RPMI7951 (cell line): ENCODE results near the gene GPR33. TPM values are rescaled to one million over a fixed set of nuclear protein-coding genes. Genes with fewer than 3 reads are reported as not detected.
"Not testable (repeated sequence)": the region's sequence is repeated elsewhere in the genome, so short reads cannot be mapped to it uniquely, and the experiment has no call there.

Experiments used
- DNase-seq: peaks from one replicate; pipeline ENCODE4 v3.0.0-alpha.2; 2012; ENCODE audit warnings: low read depth
- total RNA-seq: library from RNA; depleted of rRNA; stranded (reverse); fragments of >200 nt; shearing (Covaris generic); gene quantifications from 2 replicates; pipeline ENCODE4 v1.2.3, GENCODE V29; 2014; rRNA removed

GPR33 gene
- total RNA-seq, 1 experiment from 2014 or later = not detected

DNA sequence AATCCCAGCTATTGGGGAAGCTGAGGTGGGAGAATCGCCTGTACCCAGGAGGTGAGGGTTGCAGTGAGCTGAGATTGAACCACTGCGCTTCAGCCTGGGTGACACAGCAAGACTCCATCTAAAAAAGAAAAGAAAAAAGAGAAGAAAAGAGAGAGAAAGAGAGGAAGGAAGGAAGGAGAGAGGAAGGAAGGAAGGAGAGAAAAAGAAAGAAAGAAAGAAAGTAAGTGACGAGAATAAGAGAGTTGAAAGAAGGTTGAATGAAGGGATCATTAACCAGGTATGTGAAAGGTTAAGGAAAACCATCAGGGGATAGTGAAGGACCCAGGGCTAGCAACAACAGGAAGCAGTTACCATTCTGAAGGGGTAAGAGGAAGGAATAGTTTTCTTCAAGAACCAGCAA lies 26.3 kb downstream of the GPR33 start:
- DNase-seq = no peak

DNA sequence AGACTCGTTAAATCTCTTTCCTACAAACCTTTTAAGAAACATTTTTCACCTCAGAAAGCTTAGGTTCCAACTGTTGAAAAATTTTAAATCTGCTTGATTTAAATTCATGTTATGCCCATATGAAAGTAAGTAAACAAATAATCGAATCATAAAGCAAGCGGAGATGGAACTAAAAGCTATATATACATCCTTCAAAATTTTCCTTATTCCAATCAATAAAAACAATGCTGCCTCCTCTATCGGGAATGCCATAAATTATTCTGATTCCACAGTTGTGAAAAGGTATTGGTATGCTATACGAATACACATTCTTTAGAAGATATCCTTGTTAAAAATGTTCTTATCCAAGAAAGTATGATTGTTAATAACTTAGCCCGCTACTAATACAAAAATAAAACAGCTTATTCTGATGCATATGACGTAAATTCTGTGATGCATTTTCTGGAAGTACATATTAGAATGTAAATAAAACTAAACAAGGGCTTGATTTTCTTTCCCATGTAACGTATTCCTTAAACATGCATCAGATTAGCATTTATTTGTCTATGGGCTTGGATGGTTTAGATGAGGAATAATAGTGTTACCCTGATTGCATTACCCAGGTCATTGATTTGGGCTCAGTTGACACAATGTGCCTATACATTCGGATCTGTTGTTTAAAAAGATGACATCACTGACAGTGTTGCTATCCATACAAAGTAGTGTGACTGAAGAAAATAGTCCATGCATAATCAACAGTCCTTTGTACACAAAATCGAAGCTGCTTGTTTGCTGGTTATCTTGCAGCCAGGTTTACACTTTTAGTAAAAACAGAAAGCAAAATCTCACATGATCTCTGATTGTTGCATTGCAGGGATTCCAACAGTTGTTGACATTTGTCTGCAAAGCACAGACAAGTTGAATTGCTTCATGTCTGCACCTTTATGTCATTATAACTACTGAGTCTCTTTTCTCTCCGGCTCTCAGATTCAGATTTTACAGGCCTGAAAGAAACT lies 29.9 kb downstream of the GPR33 start:
- DNase-seq = no peak

DNA sequence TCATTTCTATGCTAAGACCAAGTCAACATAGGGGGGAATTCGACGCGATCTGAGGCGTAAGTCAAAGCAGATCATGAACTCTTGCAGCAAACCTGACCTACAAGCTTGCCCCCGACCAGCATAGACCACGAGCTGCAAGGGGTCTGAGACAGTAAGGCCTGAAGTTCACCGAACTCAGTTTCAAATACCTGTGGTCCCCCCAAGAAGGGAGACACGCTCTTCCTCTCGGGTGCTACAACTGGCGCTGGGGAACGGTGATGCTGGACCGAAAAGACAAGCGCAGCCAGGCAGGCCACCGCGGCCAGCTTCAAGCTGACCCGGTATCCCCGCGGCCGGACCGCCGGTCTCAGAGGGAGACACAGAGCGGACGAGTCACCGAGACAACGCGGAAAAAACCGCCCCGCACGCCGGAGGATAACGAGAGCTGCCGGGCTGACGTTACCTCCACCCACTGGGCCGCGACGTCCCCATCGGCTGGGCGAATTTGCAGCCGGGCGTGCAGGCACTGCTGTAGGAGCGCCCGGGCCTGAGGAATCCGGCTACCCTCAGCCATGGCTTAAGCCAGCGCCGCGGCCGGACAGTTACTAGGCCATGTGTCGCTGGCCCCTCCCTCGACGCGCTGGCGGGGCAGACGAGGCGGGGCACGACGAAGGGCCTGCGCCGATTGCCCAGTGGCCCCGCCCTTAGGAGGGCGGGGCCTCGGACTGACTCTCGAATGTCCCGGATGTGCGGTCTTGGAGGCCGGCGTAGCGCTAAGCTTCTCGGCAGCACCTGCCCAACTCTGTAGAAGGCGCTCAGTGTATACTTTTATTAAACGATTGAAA lies 30.8 kb downstream of the GPR33 start, which contains the start of gene DTD2:
Gene DTD2 (minus strand): TSS at position 666 of the 824 bp plus-strand sequence. CDS start 113 bp downstream, at position 553.
- DNase-seq = peak; percentile 91

DNA sequence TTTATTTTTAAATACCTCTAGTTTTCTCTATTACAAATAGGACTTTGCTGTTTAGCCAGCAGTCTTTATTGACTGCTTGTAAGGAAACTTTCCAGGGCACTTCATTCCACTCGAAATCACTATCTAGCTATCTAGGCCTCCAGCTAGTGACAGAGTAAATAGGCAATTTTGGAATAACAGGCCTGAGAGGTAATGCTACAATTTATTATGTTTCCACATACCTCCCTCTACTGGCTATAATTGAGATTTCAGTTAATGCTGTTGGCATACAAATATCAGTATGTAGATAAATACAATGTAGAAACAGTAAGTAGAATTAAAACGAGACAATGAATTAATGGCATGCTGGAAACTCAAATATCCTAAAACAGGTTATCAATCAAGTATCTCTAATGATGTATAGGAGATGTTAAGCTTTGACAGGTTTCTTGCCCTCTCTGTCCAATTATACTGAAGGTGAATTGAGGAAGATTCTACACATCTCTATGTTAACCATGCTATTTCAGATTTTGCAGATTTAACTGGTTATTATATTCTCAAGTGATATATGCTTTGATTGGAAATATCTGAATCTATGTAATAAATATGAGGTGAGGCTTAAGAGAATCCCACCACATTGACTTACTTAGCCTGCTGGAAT lies 37.7 kb downstream of the GPR33 start:
- peak; percentile 26 for DNase-seq

DNA sequence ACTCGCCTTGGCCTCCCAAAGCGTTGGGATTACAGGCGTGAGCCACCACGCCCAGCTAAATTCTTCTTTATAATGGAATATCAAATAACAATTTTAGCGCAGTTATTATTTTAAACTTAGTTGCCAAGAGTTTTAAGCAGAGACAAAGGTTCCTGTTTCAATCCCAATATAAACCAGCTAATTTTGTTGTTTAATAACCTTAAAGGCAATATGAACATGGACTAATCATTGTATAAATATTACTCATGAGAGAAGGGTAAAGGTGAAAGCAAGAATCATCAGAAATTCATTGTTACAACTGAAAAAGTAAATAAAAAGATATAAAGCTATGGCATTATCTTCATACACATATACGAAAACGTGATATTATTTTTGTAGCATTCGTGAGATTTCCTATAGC lies 38.7 kb downstream of the GPR33 start:
- no peak for DNase-seq

DNA sequence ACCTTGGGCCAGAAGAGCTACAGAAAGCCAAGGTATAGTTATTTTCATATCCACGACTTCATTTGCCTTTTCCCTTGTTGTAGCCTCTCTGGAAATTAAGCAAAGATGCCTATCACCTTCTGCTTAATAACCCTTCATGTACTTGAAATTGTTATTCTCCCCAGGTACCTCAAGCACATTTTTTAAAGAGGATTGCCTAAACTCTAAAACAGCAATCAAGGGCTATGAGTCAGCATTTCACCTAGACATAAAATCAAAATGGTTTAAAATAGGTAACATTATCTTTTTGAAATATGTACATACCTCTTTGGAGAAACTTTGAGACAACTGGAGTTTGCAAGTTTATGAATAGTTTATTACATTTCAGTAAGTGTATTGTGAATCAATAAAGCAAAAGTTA lies 42.1 kb downstream of the GPR33 start:
- no peak for DNase-seq

DNA sequence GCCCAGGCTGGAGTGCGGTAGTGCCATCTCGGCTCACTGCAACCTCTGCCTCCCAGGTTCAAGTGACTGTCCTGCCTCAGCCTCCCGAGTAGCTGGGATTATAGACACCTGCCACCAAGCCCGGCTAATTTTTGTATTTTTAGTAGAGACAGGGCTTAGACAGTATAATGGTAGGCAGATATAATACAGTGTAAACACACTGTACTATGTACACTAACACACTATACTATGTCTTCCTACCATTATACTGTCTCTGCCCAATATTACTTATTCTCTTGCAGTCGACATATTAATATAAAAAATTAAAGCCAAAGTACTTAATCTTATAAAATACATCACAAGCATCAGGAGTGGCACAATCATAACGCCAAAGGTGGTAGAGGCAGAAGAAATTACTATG lies 45.6 kb downstream of the GPR33 start:
- no peak for DNase-seq

DNA sequence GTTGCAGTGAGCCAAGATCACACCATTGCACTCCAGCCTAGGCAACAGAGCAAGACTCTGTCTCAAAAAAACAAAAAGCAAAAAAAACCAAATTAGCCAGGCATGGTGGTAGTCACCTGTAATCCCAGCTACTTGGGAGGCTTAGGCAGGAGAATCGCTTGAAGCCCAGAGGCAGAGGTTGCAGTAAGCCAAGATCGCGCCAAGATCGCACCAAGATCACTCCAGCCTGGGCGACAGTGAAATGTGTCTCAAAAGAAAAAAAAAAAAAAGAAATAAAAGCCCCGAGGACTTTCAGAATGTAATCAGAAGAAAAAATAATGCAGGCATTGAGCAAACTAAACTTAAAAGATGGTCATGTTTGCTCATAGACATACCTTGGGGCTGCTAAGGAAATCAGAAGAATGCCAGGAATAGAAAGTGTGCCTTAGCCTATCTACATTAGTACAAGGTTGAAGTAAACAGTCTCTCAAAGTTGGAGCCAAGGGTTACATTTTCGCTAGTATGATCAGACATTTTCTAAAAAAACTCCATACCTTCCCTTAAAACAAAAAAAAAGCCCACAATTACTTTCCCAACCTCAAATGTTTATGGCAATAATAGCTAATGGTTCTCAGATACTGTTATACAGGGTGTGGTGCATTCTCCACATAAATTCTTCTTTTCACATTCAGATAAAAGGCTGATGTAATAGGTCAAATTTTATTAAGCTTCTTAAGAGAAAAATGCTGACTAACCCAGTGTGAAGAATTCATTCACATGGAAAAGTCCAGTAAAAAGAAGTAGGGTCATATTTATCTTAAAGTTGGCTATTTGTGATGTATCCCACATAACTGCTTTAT lies 46.3 kb downstream of the GPR33 start:
- DNase-seq = no peak

DNA sequence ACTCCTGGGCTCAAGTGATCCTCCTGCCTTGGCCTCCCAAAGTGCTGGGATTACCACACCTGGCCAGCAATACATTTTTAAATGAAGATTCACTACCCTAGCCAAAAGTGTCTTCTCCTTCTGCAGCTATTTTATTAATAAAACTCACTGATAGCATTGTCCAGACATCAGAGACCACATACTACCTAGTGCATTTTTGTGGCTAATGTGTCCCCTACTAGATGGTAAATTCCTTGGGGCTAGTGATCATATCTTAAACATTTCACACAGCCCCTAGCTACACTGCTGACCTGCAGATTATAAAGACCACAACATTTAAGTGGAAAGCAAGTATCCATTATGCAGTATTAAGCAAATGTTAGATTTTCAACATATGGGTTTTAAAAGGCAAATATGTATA lies 47.6 kb downstream of the GPR33 start:
- DNase-seq = no peak

DNA sequence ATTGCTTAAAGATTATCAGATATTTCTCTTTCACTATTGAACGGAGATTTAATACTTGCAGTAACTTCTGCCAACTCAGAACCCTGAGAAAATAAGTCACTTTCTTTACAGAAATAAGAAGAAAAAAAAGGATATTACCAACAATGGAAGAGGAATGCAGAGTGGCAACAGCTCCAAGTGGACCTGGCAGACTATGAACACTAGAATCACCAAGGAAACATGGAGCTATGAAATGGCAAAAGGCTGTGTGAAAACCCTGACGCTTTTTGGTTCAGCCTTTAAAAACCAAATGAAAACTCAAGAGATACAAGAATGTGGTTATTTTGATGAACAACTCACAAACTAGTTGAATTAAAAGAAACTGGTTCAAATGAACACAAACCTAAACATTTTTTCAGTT lies 48.3 kb downstream of the GPR33 start:
- no peak for DNase-seq

DNA sequence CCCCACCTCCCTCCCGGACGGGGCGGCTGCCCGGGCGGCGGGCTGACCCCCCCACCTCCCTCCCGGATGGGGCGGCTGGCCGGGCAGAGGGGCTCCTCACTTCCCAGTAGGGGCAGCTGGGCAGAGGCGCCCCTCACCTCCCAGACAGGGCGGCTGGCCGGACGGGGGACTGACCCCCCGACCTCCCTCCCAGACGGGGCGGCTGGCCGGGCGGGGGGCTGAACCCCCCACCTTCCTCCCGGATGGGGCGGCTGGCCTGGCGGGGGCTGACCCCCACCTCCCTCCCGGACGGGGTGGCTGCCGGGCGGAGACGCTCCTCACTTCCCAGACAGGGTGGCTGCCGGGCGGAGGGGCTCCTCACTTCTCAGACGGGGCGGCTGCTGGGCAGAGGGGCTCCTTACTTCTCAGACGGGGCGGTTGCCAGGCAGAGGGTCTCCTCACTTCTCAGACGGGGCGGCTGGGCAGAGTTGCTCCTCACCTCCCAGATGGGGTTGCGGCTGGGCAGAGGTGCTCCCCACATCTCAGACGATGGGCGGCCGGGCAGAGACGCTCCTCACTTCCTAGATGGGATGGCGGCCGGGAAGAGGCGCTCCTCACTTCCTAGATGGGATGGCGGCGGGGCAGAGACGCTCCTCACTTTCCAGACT lies 50.7 kb downstream of the GPR33 start:
- not testable (repeated sequence) for DNase-seq

DNA sequence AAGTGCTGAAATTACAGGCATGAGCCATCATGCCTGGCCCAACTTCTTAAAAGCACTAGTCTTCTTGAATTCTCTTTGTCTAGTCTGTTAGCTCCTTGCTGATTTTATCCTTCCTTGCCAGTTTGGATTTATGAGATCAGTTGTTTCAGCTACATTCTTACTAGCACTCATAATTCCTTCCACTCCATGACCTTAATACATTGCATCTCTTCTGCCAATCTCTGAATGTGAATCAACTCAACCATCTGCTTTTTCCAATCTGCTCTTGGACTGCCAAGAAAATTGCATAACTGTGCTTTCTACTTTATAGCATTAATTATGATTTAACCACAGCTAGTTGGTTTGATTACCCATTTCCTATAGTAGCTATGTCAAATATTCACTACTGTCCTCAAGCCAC lies 52.6 kb downstream of the GPR33 start:
- no peak for DNase-seq

Other genes with a start within 250 kb of the GPR33 start
- gene HEATR5A, start 67.5 kb downstream of the GPR33 start, total RNA-seq = 19.5 and 19.6 TPM in 2 replicates
- 17.7 and 25.2 TPM in 2 replicates for gene DTD2, start 30.5 kb downstream of the GPR33 start, total RNA-seq
- 13.1 and 14.1 TPM in 2 replicates for gene NUBPL, start 73.4 kb upstream of the GPR33 start, total RNA-seq